HG03135 (cell line): ENCODE data around the gene GHRL.

Experiments used
- ATAC-seq: cut with Tn5 transposase; IDR thresholded peaks from one replicate; pipeline ENCODE4 v1.9.1; 2021; ENCODE audit warnings: mild to moderate bottlenecking, moderate library complexity; ENCODE audit not compliant: unreplicated experiment

The GHRL gene

DNA sequence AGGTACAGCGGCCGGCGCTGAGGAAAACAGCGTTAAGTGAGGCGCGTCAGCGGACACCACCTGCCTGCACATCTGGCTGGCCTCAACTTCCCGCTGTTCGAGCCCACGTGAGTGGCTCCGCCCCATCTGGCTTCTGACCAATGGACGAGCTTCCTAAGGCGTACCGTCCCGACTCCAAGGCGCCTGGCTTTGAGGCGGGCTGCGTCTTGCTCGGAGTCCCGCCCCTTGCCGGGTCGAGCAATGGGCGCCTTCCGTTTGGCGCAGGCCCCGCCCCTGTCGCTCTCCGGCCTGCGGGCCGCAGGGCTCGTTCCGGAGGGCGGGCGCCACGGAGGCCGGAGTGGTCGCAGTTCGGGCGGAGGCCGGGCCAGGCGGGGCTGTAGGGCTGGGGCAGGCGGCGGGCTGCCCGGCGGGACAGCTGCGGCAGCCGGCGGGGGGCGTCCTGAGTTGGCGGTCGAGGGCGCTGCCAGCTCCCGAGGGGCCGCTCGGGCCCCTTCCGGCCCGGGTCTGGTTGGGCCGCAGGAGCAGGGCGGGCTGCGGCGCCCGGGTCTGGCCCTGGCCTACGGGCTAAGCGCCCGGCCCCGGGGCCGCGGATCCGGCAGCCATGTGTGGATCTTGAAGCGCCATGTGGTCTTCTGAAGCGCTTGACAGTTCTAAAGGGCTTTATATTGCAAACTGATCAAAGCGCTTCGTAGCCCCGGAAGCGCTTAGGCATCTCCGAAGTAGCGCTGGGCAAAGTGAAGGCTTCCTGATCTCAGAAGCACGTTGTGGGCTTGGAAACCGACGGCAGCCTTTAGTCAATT, 44.4 kb downstream of the GHRL start, which contains the start of gene TATDN2:
TATDN2 (plus strand) TSS at position 276 of the 800 bp plus-strand sequence. CDS start 742 bp downstream, outside the sequence.
- ATAC-seq, result peak; percentile 95

DNA sequence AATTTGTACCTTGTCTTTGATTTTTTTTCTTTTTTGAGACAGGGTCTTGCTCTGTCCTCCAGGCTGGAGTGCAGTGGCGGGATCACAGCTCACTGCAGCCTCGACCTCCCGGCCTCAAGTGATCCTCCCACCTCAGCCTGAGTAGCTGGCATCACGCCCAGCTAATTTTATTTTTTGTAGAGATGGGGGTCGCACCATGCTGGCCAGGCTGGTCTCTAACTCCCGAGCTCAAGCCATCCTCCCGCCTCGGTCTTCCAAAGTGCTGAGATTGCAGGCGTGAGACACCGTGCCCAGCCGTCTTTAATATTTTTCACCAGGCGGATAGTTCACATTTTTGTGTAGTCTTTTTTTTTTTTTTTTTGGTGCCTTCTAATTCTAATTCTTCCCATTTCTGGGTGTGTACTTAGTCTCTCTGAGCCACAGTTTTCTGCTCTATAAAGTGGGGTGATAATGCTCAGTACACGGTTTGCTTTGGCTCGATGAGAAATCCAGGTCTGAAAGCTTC, 45.0 kb downstream of the GHRL start:
- ATAC-seq, result no peak

- no peak for ATAC-seq
Measured at GRCh38 chr3:10245081-10245712, 47.5 kb downstream of the GHRL start.

DNA sequence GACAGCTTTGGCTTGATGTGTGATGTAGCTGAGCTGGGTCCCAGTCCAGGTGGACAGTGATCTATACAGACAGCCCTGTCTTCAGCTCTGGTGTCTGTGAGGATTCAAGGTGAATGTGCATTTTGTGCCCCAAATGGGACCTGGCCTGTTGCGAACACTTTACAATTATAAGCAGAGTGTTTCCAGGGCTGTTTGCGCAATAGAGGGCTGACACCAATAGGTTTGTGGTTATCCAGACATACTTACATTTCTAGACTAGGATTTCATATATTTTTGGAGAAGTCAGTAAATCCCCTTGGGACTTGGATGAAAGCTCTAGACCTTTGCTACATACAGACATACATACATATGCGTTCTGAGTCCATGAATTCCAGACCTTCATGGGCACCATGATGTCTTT, 48.7 kb downstream of the GHRL start:
- no peak for ATAC-seq

- ATAC-seq, result no peak
Measured at GRCh38 chr3:10242182-10243065, 50.3 kb downstream of the GHRL start.

GRCh38 chr3:10240799-10241198, 51.9 kb downstream of the GHRL start:
- ATAC-seq, result no peak

- ATAC-seq, result no peak
Measured at GRCh38 chr3:10238345-10239183, 54.2 kb downstream of the GHRL start.
